Vagina (tissue), 2 donors: ENCODE measurements around the gene WWOX.

Source experiments
- POLR2A ChIP-seq, 2 donors: fragments of 450-650 bp; IDR thresholded peaks; one replicate each; pipeline ENCODE4 v1.6.1; 2017; ENCODE audit warnings: antibody characterized with exemption in 2 of 2, mild to moderate bottlenecking in 2 of 2, moderate library complexity in 2 of 2
- POLR2AphosphoS5 ChIP-seq, 2 donors: sonication (generic); formaldehyde crosslinking; IDR thresholded peaks; one replicate each; pipeline ENCODE4 v1.9.0; 2017; ENCODE audit warnings: antibody characterized with exemption in 2 of 2, mild to moderate bottlenecking in 2 of 2, low read depth in 1 of 2; ENCODE audit not compliant: insufficient read depth in 1 of 2
- TF ChIP-seq, protein P1 (sequence below), 3 experiments: fragments of 450-650 bp in 2 of 3; fragments of 200-600 bp in 1 of 3; sonication (generic) in 1 of 3; IDR thresholded peaks; one replicate each; pipeline ENCODE4 v1.5.1; 2017 to 2019; ENCODE audit warnings: antibody characterized with exemption in 3 of 3, mild to moderate bottlenecking in 2 of 3, moderate library complexity in 2 of 3

DNA sequence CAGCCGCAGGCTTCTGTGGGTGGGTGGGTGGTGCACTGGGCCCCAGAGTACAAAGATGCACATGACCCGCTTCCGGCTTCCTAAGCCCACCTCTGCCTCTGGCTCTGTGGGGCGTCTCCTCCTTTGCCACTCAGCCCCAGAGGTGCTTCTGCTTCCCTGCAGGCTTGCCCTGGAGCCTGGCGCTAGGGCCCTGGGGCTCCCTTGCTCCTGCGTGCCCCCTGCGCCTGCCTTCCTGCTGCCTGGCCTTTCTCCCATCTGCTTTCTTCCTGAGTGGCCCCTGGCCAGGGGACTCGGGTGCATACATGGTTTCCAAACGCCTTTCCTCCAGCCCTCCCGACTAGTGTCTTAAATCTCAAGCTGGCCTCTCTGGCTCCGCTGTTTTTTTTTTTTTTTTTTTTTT, 3.4 kb downstream of the WWOX start:
- TF ChIP-seq, protein P1, sequence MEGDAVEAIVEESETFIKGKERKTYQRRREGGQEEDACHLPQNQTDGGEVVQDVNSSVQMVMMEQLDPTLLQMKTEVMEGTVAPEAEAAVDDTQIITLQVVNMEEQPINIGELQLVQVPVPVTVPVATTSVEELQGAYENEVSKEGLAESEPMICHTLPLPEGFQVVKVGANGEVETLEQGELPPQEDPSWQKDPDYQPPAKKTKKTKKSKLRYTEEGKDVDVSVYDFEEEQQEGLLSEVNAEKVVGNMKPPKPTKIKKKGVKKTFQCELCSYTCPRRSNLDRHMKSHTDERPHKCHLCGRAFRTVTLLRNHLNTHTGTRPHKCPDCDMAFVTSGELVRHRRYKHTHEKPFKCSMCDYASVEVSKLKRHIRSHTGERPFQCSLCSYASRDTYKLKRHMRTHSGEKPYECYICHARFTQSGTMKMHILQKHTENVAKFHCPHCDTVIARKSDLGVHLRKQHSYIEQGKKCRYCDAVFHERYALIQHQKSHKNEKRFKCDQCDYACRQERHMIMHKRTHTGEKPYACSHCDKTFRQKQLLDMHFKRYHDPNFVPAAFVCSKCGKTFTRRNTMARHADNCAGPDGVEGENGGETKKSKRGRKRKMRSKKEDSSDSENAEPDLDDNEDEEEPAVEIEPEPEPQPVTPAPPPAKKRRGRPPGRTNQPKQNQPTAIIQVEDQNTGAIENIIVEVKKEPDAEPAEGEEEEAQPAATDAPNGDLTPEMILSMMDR (IDR thresholded peaks at IDR 0.05): no peak
- TF ChIP-seq POLR2A (IDR thresholded peaks at IDR 0.05): no peak
- no peak for TF ChIP-seq POLR2AphosphoS5 (IDR thresholded peaks at IDR 0.05; ENCODE audit: insufficient read depth in 1 of 2, low read depth in 1 of 2)
